Right ventricle myocardium inferior (tissue), 1 donor: ENCODE data around the gene CAPG. TPM values are rescaled to one million over a fixed set of nuclear protein-coding genes. Genes with fewer than 3 reads are reported as not detected.
"Not testable (repeated sequence)": the region's sequence is repeated elsewhere in the genome, so short reads cannot be mapped to it uniquely, and the experiment has no call there.

ENCODE experiments used
- ATAC-seq: fragments of 200-7000 bp; cut with Tn5 transposase; one replicate; pipeline ENCODE4 v1.9.1; 2020; ENCODE audit warnings: mild to moderate bottlenecking, moderate library complexity
- DNase-seq: peaks from one replicate; pipeline ENCODE4 v3.0.0; 2021; ENCODE audit errors: missing footprints
- intact Hi-C: fragments of 100-400 bp; cut with DNase I; formaldehyde crosslinking; loops from one replicate; pipeline ENCODE4 v1.11.0; 2022
- total RNA-seq: library from RNA; stranded (reverse); fragmentation: NEBNext Ultra II Directional; extraction: Animal tissue kit (Norgen Biotek cat#: 25700); gene quantifications from one replicate; pipeline ENCODE4 v1.2.1, GENCODE V29; 2021
- donor health status: DM: no; HTN: yes; CAD: no; lungs with severe emphysema.

Gene CAPG
- total RNA-seq, 1 donor from 2014 or later = 5.2 TPM

- ATAC-seq (no peak), DNase-seq (no peak)
- intact Hi-C loops = no loop called here
Measured at GRCh38 chr2:85425588-85425987, 15.4 kb upstream of the CAPG start.

- no peak for ATAC-seq
- DNase-seq = no peak
- intact Hi-C loops = no loop called here
Measured at GRCh38 chr2:85423525-85423924, 13.4 kb upstream of the CAPG start.

- DNase-seq (no peak), ATAC-seq (no peak)
- intact Hi-C loops = no loop called here
Measured at GRCh38 chr2:85422072-85422457, 11.9 kb upstream of the CAPG start.

- DNase-seq (no peak), ATAC-seq (no peak)
- intact Hi-C loops = no loop called here
Measured at GRCh38 chr2:85421260-85422071, 11.3 kb upstream of the CAPG start.

GRCh38 chr2:85420536-85421259 is 10.5 kb upstream of the CAPG start:
- DNase-seq = peak; percentile 95
- intact Hi-C loops = loop anchor here (1.0 kb wide), 1 partner anchor 132 kb away; no protein-coding TSS in a partner anchor
- peak; percentile 81 for ATAC-seq

- intact Hi-C loops = no loop called here
- DNase-seq (no peak), ATAC-seq (no peak)
Measured at GRCh38 chr2:85419009-85419675, 9.0 kb upstream of the CAPG start.

GRCh38 chr2:85418132-85419008 is 8.2 kb upstream of the CAPG start, which contains the start of gene SH2D6:
TSS of gene SH2D6 (plus strand) at chr2:85418714. CDS start at chr2:85429466, 10,752 bp downstream.
- peak; percentile 82 for ATAC-seq
- intact Hi-C loops = no loop called here
- DNase-seq = peak; percentile 95

- intact Hi-C loops = no loop called here
- ATAC-seq (no peak), DNase-seq (no peak)
Measured at GRCh38 chr2:85415980-85416650, 5.9 kb upstream of the CAPG start.

- ATAC-seq (no peak), DNase-seq (no peak)
- intact Hi-C loops = no loop called here
Measured at GRCh38 chr2:85414761-85415553, 4.8 kb upstream of the CAPG start.

GRCh38 chr2:85414421-85414759 is 4.2 kb upstream of the CAPG start:
- DNase-seq, intact Hi-C loops, ATAC-seq: not testable (repeated sequence)

- intact Hi-C loops = no loop called here
- DNase-seq (no peak), ATAC-seq (no peak)
Measured at GRCh38 chr2:85413592-85414420, 3.6 kb upstream of the CAPG start.

GRCh38 chr2:85411405-85411748 is 1.2 kb upstream of the CAPG start:
- ATAC-seq (no peak), DNase-seq (no peak)
- intact Hi-C loops = no loop called here

GRCh38 chr2:85410584-85411404 is 628 bp upstream of the CAPG start:
- intact Hi-C loops = no loop called here
- ATAC-seq (no peak), DNase-seq (no peak)

GRCh38 chr2:85405201-85406059 is 4.7 kb downstream of the CAPG start:
- DNase-seq (peak; percentile 78), ATAC-seq (peak; percentile 70)
- intact Hi-C loops = no loop called here

GRCh38 chr2:85401844-85402243 is 8.3 kb downstream of the CAPG start:
- intact Hi-C loops = no loop called here
- DNase-seq (no peak), ATAC-seq (no peak)
